Thyroid gland (tissue), 4 donors: ENCODE data around the gene STAG2.

ENCODE experiments used
- CTCF ChIP-seq, 6 experiments: fragments of 200-600 bp in 3 of 6; fragments of 450-650 bp in 3 of 6; sonication (generic) in 3 of 6; IDR thresholded peaks; one replicate each; pipeline ENCODE4 v1.5.1; 2016 to 2019; ENCODE audit warnings: antibody characterized with exemption in 6 of 6, mild to moderate bottlenecking in 2 of 6, inconsistent platforms in 1 of 6, moderate library complexity in 1 of 6
- POLR2A ChIP-seq, 2 donors: fragments of 450-650 bp; IDR thresholded peaks; one replicate each; pipeline ENCODE4 v1.6.1; 2017; ENCODE audit warnings: antibody characterized with exemption in 2 of 2, mild to moderate bottlenecking in 2 of 2, moderate library complexity in 1 of 2

GRCh38 chrX:123960956-123961267, 594 bp upstream of the STAG2 start:
- TF ChIP-seq CTCF (IDR thresholded peaks at IDR 0.05) (no peak), POLR2A (IDR thresholded peaks at IDR 0.05) (no peak)
